ENCODE data around the gene CCNJL.
"Not testable (repeated sequence)": the region's sequence is repeated elsewhere in the genome, so short reads cannot be mapped to it uniquely, and the experiment has no call there.

CCNJL gene

DNA sequence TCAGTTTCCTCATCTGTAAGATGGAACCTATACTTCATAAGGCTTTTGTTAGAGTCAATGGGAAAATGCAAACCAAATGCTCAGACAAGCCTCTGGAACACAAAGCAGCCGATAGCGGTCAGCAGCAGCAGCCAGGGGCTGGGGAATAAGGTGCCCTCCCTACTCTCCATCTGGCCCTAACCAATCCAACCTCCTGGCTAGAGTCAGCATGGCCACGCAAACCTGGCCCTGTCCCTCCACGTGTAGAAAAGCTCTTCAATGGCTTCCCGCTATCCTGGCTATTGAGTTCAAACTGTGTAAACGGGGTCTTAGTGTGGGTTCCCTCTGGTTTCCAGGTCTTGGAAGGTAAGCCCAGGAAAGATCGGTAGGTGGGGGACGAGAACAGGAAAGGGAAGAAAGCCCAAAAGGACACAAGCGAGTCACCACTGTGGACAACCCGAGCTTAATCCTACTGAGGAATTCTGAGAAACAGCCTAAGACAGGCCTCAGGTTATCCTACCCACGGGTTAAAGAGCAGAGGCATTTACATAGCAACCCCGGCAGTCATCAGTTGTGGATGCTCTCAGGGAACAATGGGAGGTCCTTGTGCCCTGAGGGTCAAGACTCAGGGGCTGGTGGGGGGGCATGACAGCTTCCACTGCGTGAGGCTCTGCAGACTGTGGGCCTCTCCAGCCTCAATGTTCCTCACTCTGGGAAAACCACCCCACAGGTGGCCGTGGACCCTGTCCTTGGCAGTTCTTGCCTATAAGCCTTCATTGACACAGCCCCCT is 52.2 kb downstream of the CCNJL start:
- DNase-seq = no peak

DNA sequence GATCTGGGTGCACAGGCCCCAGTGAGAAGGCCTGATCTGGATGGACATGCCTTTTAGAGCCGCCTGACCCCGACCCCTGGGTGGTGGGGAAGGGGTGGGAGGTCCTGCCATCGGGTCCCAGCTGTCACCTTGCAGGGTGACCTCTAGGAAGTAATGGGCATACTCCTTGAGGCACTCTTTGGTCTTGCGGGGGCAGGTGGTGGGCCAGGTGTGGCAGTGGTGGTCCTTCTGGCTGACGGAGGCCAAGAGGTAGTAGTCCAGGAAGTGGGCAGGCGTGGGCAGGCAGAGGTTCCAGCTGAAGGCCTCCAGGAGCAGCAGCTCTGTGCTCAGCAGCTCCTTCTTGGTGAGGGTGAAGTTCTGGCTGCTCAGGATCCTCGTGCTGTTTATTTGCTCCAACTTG is 53.0 kb downstream of the CCNJL start:
- no peak for DNase-seq

DNA sequence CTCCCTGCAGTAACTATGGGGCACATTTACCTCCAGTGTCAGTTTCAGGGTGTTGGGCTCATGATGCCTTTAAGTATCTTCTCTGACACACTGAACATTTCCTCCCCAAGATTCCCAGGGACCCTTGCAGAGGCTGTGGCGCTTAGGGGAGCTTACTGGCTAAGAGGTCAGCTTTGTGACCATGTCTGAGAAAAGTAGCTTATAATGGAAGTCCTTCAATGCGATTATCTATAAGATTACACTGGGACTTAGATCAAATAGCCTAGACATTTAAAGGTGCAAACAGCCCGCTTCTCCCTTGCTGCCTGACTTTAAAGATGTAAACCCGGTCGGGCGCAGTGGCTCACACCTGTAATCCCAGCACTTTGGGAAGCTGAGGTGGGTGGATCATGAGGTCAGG is 57.7 kb downstream of the CCNJL start:
- no peak for DNase-seq

DNA sequence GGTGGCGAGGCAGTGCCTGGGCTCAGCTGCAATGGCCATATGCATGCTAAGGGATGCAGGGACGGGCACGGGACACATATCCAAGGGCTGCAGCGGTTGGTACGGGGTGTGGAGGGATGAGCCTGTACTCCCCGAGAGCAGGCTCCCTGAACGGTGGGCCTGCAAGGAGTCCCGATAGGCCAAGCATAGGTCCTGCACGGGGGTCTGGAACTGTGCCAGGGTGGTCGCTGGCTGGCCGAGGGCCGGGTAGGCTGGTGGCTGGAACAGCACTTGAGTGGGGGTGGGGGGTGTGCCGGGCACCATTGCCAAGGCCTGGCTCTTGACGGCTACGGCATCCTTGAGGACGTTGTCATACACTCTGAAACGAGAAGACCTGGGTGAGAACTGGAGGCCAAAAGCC is 58.9 kb downstream of the CCNJL start:
- no peak for DNase-seq

DNA sequence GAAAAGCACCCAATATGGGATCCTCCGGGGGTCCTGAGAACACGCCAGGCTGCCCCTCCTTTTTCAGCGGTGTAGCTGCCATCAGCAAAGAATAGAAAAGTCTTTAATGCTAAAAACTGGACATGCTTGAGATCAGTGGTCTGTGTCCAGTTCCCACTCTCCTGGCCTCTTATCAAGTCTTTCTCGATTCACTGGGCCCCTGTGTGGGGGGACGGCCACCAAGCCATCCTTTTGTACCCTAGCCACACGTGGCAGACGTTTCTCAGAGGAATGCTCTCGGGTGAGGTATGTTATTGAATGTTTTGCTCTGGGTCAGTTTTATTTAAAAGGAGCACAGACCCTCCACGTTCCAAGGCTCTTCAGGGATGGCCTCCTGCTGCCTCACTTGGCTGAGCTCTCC is 59.4 kb downstream of the CCNJL start:
- DNase-seq = no peak

DNA sequence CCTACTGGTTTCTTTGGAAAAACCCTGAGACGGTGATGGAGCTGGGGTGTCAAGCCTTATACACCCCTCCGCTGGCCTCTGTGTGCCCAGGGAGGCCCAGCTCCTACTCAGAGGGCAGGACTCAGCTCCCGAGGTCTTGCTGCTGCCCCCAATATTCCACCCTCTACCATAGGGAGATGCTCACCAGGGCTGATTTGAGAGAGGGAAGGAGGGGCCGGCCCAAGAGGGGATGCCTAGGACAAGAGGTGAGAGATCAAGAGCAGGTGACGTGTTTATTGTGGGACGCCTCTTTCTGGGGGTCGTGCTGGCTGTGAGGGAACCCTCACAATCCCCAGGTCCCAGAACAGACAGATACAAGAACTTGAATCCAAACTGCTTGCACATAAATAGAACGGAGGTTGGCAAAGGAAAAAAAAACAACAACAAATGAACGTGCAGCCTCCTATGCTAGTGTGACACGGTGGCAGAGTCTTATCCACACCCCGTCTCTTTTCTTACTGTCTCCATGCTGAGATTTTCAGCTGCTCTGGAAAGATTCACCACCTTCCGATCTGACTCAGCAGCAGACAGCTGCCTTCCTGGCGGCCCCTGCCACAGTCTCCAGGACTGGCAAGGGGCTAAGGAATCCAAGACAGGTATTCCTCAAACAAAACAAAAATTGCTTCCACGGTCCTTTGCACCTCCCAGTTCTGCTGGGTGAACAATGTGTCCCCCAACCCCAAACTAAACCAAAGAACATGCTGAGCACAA is 60.8 kb downstream of the CCNJL start:
- DNase-seq = no peak

DNA sequence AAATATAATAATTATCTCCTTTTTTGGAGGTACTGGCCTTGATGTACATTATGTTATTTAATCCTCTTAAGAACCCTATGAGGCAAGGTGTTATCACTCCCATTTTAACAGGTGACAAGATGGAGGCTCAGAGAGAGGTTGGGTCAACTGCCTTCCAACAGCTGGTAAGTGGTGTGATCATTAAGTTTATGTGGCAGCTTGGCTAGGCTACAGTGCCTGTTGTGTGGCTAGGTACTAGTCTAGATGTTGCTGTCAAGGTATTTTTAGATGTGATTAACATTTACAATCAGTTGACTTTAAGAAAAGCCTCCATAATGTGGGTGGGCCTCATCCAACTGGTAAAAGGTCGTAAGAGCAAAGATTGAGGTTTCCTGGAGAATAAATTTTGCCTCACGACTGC is 61.5 kb downstream of the CCNJL start:
- no peak for DNase-seq

DNA sequence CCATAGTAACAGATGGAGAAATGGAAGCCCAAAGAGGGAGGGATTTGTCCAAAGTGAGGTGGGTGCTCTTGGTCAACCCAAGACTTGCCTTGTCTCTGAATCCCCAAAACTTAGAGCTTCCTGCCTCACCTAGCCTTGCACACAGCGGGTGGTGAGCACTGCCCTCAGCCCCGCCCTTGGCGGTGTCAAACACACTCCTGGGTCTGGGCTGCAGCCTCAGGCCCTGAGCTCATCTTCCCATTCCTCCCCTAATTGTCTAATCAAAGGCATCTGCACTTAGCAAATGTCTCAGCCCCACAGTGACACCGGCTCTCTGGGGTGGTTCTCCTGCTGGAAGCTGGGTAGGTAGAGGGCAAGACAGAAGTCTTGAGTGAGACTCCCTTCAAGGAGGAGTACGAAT is 62.1 kb downstream of the CCNJL start:
- no peak for DNase-seq

DNA sequence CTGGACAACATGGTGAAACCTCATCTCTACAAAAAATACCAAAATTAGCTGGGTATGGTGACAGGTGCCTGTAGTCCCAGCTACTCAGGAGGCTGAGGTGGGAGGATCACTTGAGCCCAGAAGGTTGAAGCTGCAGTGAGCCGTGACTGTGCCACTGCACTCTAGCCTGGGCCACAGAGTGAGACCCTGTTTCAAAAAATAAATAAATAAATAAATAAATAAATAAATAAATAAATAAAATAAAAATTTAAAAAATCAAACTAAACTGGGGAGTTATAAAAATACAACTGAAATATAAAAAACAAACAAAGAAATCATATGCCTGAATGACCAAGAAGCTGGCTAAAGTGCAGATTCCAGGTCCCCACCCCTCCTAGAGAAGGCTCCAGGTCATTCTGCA is 62.8 kb downstream of the CCNJL start:
- not testable (repeated sequence) for DNase-seq

DNA sequence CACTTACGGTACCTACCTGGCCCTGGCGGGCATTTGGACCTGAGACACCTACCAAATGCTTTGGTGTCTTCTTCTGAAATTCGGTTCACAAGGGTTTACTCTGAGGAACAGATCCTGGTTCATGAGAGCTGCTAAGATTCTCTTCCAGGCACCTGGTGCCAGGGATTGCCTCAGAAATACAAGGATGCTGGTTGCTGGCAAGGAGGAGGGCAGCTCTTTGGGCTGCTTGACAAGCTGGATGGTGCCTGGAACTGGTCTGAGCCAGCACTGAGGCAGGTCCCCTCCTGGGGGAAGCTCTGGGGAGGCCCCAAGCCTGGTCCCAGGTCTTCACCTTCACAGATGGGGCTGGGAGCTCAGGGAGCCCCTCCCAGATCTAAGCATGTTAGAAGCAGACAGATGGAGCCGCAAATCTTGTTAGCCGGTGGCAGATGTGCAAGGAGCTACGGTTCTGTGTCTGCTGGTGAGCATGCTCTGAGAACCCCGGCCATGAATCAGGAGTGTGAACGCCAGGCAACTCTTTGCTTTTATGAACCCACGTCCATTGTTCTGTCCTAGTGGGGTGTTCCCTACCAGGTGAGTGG is 66.8 kb downstream of the CCNJL start:
- no peak for DNase-seq

DNA sequence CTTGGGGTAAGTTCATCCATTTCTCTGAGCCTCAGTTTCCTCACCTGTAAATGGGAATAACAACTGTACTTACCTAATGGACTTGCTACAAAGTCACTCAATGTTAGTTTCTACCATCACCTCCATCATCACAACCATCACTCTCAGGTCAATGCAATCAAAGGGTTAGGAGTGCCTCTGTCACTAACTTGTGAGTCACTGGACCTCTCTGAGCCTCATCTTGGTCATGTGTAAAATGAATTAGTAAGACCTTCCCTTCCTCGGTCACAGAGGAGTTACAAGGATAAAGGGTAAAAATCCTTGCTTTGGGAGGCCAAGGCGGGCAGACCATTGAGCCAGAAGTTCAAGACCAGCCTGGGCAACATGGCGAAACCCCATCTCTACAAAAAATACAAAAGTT is 70.2 kb downstream of the CCNJL start:
- DNase-seq = no peak

DNA sequence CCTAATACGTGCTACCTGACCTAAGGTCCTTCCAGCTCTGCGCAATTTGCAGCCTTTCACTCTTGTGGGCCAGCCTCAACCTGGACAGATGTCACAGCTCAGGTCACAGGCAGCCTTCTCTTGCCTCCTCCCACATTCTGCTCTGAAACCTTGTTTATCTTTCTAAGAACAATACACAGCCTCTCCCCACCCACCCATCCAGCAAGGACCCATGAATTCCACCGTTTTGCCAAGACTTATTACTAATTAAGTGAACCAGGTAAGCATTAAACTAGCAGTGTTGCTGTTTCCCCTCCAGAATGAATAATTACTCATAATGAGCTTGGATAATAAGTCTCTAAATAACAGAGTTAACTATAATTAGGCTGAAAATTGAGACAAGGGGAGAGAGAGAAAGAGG is 72.0 kb downstream of the CCNJL start:
- DNase-seq = no peak

DNA sequence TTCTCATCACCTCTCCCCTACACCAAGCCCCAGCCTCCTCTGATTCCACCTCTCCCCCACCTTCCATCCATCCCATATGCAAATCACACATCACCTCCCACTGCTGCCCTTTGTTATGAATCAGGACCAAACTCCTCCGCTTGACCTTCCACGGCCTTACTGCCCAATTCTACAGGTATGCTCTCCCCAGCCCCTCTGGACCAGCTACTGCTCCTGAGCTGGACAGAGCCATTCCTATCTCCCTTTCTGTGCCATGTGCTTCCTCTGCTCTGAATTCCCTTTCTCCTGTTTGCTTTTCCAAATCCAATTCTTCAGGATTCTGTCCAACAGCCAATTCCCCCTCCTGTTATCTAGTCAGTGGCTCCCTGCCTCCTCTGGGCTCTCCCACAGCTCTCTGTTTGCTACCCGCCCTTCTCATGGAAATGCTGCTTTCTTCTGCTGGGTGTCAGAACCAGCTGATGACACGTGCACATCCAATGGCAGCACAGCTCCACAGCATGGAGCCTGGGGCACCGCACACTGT is 74.7 kb downstream of the CCNJL start:
- no peak for DNase-seq

DNA sequence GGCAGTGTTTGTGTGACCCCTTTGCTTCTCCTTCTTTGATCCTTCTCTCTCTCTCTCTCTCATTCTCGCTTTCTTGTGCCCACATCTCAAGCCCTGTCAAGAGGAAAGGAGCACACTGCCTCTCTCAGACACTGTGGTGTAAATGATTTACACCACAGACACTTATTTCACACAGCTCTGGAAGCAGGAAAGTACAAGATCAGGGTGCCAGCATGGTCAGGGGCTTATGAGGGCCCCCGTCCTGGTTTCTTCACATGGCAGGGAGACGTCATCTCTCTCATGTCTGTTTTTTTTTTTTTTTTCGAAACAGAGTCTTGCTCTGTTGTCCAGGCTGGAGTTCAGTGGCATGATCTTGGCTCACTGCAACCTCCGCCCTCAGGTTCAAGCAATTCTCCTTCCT is 76.6 kb downstream of the CCNJL start:
- DNase-seq = no peak

DNA sequence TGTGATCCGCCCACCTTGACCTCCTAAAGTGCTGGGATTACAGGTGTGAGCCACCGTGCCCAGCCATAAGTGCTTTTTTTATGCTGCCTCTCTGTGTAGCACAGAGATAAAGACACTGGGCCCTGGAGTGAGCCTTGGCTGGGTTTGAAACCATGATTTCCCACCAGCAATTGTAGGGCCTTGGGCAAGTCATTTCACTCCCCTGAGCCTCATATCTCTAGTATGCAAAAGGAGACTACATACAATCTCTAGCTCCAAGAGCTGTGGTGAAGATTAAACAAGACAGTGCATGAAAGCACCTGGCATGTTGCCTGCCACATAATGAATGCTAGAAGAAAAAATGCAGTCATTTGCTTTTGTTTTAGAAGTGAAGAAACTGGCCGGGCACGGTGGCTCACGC is 79.1 kb downstream of the CCNJL start:
- DNase-seq = no peak

DNA sequence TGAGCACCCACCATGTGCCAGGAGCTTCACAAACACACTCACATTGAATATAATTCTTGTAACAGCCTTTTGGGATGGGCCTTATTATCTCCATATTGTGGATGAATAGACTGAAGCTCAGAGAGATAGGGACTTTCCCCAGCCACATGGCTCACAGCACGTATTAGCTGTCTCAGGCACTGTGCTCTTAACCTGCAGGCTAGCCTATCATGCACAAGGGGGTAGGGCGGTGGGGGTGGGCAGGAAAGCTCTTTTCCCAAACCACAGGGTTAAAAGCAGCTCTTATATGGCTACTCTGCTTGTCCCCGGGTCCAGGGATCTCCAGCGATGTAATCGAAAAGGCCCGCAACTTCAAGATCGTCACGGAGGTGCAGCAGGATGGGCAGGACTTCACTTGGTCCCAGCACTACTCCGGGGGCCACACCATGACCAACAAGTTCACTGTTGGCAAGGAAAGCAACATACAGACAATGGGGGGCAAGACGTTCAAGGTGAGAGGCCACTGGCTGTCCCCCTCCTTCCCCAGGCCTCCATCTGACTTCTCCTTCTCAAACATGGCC is 80.5 kb downstream of the CCNJL start:
- no peak for DNase-seq

DNA sequence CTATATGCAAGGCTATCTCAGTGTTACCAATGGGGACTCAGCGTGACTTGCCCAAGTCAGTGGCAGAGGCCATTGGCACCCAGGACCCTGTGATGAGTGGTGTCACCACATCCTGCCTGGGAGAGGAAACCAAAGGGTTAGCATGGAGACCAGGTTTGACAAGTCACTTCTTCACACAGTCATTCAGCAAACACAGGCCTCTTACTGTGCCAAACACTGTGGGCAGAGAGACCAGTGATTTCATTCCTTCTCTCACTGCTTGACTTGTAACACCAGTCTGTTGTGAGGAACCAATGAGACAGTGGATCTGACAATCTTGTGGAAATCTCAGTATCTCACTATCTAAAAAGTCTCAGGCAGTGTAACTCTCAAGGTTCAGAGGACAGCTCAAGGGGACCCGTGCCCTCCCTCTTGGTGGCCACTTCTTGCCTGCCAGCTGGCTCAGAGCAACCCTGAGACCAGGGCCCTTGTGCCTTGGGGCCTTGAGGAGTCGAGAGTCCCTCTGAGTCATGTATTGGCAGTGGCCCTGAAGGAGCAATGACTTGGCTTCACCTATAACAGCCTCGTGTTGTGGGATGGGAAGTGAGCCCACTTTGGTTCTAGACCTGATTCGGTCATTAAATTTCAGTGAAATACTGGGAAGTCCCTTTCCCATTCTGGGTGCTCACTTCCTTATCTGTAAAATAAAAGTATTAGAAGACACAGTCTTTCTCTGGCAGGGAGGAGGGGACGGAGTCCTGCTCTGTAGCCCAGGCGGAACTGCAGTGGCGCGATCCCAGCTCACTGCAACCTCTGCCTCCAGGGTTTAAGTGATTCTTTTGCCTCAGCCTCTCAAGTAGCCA is 81.5 kb downstream of the CCNJL start:
- no peak for DNase-seq

DNA sequence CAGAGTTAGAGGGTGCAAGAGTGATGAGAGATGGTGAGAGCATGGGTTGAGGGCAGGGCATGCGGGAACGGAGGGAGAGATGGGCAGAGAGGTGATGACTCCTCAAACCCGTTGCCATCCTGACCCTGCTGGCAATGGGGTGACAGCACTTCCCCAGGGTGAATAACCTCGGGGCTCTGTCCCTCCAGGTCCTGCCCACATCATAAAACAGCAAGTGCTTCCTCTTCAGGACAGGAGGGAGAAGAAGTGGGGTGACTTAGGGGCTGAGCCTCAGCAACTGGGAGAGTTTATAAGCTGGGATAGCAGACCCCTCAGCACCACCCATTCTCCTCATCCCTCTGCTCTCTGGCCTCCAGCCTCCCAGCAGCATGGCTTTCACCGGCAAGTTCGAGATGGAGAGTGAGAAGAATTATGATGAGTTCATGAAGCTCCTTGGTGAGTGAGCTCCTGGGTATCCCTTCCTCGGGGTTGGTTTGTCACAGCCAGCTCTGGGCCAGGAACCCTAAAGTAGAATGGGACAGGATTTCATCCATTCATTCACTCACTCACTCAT is 83.1 kb downstream of the CCNJL start, which contains the start of gene FABP6:
Gene FABP6, plus strand, starts transcription at position 317 of the 553 bp plus-strand sequence. Its CDS starts 52 bp downstream, at position 369.
- DNase-seq = no peak

DNA sequence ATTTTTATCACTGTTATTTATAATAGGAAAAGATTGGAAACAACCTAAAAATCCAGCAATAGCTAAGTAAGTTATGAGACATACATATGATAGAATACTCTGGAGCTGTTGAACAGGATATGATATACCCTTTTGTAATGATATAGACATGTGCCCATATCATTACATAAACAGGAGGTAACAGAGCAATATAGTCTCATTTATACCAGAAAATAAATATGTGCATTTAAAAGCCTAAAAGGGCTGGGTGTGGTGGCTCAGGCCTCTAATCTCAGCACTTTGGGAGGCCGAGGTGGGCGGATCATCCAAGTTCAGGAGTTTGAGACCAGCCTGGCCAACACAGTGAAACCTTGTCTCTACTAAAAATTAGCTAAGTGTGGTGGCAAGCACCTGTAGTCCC is 85.4 kb downstream of the CCNJL start:
- no peak for DNase-seq

DNA sequence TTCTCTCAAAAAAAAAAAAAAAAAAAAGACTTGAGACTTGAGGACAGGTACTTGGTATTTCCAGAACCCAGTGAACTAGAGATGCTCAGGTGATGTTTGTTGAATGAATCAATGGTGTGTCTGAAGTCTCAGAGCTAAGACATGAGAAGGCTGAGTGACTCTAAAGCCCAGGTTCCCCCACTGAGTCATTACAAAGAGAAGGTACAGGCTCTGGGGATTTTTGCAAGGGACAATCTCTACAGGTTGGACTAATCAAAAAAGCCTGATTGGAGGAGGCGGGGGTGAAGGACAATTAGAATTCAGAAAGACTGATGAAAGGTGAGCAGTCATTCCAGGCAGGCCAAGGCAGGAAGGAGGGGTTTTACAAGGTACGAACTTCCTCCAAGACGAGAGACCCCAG is 91.3 kb downstream of the CCNJL start:
- no peak for DNase-seq

DNA sequence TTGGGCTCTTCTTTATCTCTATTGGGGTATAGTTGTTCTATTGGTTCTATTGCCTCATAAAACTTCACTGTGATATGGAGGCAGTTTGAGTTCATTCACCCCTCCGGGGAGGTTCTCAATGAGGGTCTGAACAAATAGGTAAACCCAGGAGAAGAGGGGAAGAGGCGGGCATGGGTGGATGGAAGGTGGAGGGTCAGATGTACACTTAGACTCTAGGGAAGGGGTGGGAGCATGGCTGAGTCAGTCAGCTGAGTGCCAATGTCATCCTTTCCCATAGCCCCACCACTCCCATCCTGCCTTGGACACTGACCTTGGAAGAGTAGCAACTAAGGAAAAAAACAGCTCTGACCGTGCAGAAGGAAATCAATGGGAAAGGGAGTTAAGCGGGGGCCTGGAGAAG is 93.0 kb downstream of the CCNJL start:
- no peak for DNase-seq

DNA sequence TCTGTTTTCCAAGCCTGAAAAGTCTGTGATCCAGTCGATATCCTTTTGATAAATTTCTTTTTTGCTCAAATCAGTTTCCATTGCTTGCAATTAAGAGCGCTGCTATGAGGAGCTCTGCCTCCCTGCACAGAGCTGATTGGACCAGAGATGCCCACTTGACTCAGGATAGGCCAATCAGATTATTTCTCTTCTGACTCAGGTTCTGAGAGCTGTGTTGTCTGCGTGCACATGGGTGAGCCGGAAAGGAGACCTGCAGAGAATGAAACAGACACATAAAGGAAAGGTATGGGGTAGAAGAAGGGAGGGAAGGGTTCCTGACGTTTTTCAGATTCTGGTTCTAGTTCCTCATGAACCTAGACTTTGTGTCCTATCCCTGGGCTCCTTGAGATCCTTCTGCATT is 98.8 kb downstream of the CCNJL start:
- DNase-seq = no peak
